ENCODE data around the gene FNDC3B.

FNDC3B gene

DNA sequence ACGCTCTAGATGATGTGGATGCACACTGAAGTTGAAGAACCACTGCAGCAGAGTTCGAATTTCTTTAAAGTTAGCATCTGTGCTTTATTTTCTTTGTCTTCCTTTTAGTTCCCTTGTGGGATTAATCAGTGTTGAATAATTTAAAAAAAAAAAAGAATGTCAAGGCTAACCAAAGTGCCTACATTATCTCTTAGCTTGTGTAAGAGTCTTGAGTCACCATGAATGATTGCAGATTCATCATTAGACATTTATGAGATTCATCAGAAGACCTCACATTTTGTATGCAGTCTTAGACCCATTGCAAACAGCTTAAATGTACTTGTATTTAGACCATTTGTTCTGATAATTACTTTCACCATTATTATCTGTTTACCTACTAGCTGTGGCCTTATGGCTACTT is 182.2 kb downstream of the FNDC3B start:
- Mint-ChIP-seq H3K4me1 (ENCODE audit: low read depth) (peaks cover 20% of the 10 kb centered on the region), H3K27me3 (no peaks in the 10 kb centered on the region), H3K9me3 (no peaks in the 10 kb centered on the region), H3K27ac (no peak overlapping the region), H3K4me3 (no peak overlapping the region), H3K36me3 (ENCODE audit: low read depth) (no peaks in the 10 kb centered on the region)
- DNase-seq = no peak

DNA sequence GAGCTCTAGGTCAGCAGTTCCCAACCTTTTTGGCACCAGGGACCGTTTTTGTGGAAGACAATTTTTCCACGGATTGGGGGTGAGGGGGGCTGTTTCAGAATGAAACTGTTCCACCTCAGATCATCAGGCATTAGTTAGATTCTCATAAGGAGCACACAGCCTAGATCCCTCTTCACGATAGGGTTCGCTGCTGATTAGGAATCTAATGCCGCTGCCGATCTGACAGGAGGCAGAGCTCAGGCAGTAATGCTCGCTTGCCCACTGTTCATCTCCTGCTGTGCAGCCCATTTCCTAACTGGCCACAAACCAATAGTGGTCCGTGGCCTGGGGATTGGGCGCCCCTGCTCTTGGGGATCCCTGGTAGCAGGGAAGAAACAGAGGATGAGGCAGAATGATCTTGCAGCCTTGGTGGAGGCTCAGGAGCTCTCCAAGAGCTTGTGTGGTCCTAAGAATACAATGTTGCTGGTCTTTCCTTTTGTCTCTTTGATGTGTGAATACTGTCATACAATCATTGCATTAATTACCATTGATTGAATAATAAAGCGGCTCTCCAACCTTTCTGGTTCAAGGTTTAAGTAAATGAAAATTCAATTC is 183.2 kb downstream of the FNDC3B start:
- H3K4me1 Mint-ChIP-seq (ENCODE audit: low read depth) = peaks cover 17% of the 10 kb centered on the region
- H3K27ac Mint-ChIP-seq = no peak overlapping the region
- no peak overlapping the region for H3K4me3 Mint-ChIP-seq
- no peak for DNase-seq
- H3K9me3 Mint-ChIP-seq = no peaks in the 10 kb centered on the region
- H3K27me3 Mint-ChIP-seq = no peaks in the 10 kb centered on the region
- peaks cover 9% of the 10 kb centered on the region for H3K36me3 Mint-ChIP-seq (ENCODE audit: low read depth)

DNA sequence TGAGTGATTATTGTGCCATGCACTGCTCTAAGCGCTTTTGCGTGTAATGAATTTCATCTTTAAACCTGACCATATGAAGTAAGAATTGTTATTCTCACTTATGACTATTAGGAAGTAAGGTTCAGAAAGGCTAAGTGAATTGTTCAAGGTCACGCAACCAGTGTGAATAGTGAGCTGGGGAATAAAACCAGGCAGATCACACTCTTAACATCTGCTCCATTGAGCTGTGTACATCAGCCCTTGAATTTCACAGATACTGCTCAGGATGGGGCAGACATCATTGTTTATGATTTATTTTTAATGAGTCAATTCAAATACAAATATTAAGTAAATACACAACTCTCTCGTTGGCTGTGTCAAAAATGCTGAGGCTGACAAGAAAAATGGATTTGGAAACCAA is 184.5 kb downstream of the FNDC3B start:
- Mint-ChIP-seq H3K4me1 (ENCODE audit: low read depth) (peaks cover 7% of the 10 kb centered on the region), H3K4me3 (no peak overlapping the region), H3K27ac (no peak overlapping the region), H3K36me3 (ENCODE audit: low read depth) (peaks cover 21% of the 10 kb centered on the region), H3K27me3 (no peaks in the 10 kb centered on the region), H3K9me3 (no peaks in the 10 kb centered on the region)
- no peak for DNase-seq

DNA sequence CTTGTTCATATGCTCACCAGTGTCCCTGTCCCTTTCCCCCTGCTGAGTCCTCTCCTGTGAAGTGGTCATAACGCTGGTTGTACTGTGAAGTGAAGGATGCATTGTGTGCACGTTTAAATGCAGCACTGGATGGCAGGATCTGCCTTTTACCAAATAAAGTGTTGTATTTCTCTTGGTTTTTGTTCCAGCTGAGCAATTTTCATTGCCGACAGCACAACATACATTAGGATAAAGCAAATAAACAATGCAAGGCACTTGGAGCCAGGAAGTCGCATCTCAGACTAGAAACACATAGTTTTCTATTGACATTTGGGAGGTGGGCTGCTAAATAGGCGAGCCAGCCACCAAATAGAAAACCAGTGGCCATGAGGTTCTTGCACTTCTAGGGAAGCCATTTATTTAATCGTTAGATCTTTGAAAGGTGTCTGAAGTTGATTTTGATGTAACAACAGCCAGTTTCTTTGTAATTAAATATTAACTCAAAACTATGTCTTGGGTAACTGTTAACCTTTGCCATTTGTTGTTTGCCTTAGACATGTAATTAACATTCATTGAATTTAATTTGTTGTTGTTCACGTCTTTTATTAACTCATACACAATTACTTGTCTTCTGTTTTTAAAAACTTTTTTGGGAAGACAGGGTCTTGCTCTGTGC is 185.3 kb downstream of the FNDC3B start:
- no peak overlapping the region for H3K4me3 Mint-ChIP-seq
- no peaks in the 10 kb centered on the region for H3K9me3 Mint-ChIP-seq
- no peaks in the 10 kb centered on the region for H3K27me3 Mint-ChIP-seq
- peaks cover 4% of the 10 kb centered on the region for H3K4me1 Mint-ChIP-seq (ENCODE audit: low read depth)
- DNase-seq = no peak
- H3K36me3 Mint-ChIP-seq (ENCODE audit: low read depth) = peaks cover 27% of the 10 kb centered on the region
- H3K27ac Mint-ChIP-seq = no peak overlapping the region

DNA sequence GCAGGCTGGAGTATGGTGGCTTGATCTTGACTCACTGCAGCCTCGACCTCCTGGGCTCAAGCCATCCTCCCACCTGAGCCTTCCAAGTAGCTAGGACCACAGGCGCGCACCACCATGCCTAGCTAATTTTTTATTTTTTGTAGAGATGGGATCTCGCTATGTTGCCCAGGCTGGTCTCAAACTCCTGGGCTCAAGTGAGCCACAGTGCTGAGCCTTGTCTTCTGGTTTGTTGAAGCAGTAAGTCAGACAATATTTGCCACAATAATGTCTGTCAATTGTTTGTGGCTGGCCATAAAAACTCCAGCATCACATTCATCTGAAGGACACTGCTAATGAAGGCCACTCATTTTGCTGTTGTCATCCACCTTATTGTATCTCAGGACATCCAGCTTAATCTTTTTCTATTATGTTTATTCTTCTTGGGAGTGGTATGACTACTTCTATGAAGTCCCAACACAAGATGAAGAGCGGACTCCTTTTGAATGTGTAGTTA is 185.9 kb downstream of the FNDC3B start:
- Mint-ChIP-seq H3K36me3 (ENCODE audit: low read depth) (peaks cover 29% of the 10 kb centered on the region), H3K4me1 (ENCODE audit: low read depth) (peaks cover 2% of the 10 kb centered on the region)

DNA sequence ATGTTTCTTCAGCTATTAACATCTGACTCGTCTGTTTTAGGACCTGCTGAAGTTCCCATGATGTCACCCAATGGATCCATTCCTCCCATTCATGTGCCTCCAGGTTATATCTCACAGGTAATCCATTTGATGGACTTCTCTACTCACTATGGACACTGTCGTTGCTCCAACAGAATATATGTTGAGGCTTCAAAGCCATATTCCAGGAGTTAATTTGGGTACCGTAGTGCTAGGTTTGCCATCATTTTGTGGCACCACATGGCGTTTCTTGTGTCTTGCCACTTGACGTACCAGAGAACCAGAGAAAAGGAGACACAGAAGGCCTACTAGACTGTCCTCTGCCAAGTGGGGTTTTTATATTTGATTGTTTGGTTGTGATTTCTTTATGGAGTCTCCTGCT is 187.5 kb downstream of the FNDC3B start:
- H3K4me3 Mint-ChIP-seq = no peak overlapping the region
- H3K4me1 Mint-ChIP-seq (ENCODE audit: low read depth) = no peaks in the 10 kb centered on the region
- peaks cover 36% of the 10 kb centered on the region for H3K36me3 Mint-ChIP-seq (ENCODE audit: low read depth)
- H3K9me3 Mint-ChIP-seq = no peaks in the 10 kb centered on the region
- no peaks in the 10 kb centered on the region for H3K27me3 Mint-ChIP-seq
- DNase-seq = no peak
- no peak overlapping the region for H3K27ac Mint-ChIP-seq

More for the DNA sequence above, 185.9 kb downstream of the FNDC3B start:
- no peaks in the 10 kb centered on the region for H3K27me3 Mint-ChIP-seq
- no peak overlapping the region for H3K27ac Mint-ChIP-seq
- DNase-seq = no peak
- H3K9me3 Mint-ChIP-seq = no peaks in the 10 kb centered on the region
- no peak overlapping the region for H3K4me3 Mint-ChIP-seq

DNA sequence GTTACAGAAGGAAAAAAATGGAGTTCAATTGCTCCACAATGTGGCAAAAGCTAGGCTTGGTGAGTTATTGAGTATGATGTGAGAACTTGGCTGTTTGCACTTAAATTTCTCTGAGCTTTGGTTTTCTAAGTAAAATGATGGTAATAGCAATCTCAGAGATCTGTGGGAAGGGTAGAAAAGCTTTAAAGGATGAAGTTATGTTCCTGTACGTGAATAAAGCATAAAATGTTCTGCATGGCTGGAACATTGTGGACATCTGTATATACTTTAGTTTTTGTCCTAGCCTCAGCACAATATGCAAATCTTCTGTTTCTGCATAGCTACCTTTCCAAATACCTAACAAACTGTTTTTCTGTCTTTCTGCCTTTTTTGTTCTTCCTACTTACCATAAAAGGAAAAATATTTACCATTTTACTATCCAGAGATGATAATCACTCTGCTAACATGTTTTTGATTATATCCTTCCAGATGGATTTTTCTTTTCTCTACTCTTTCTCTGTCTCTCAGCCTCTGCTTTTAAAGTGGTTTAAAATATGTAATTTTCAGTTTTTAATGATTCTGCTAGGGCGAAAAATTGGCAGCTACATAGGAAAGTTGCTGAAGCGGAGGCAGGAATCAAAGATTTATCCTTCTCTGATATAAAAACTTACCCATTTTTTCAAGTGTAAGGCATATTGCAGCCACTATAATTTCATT is 188.1 kb downstream of the FNDC3B start:
- H3K4me3 Mint-ChIP-seq = no peak overlapping the region
- H3K27ac Mint-ChIP-seq = no peak overlapping the region
- H3K4me1 Mint-ChIP-seq (ENCODE audit: low read depth) = no peaks in the 10 kb centered on the region
- peaks cover 38% of the 10 kb centered on the region for H3K36me3 Mint-ChIP-seq (ENCODE audit: low read depth)
- H3K27me3 Mint-ChIP-seq = no peaks in the 10 kb centered on the region
- H3K9me3 Mint-ChIP-seq = no peaks in the 10 kb centered on the region
- DNase-seq = no peak

DNA sequence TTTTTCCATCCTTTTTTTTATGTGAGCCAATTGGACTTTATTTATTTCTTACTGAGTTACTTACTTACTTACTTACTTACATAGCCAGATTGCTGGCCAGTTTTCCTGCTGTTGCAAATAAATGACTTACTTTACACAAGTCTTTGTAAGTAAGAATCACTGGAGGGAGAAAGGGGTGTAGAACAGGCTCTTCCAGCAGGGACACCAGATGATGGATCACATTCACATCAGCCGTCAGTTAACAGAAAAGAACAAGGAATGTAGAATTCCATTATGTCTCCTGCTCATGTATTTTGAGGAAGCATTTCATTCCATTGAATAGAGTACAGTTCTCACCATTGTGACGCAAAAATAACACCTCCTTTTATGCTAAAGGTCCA is 188.6 kb downstream of the FNDC3B start:
- Mint-ChIP-seq H3K4me3 (no peak overlapping the region), H3K4me1 (ENCODE audit: low read depth) (no peaks in the 10 kb centered on the region), H3K27ac (no peak overlapping the region), H3K27me3 (no peaks in the 10 kb centered on the region), H3K9me3 (no peaks in the 10 kb centered on the region), H3K36me3 (ENCODE audit: low read depth) (peaks cover 38% of the 10 kb centered on the region)
- no peak for DNase-seq

DNA sequence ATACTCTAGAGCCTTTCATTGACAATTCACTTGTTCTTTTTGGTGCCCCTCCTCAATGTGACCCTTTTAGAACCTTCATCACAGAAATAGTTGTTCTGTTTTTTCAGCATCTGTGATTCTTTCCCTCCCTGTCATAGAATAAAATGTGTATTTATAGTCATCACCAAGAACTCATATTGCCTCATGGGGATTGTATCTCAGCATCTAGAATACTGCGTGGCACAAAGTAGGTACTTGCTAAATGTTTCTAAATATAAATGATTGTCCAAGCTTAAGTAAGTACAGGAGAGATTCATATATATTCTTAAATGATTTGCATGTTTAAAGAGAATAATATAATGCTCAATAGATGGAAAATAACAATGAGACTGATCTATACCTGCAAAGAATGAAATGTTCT is 190.1 kb downstream of the FNDC3B start:
- Mint-ChIP-seq H3K9me3 (no peaks in the 10 kb centered on the region), H3K27me3 (no peaks in the 10 kb centered on the region), H3K36me3 (ENCODE audit: low read depth) (peaks cover 38% of the 10 kb centered on the region), H3K4me1 (ENCODE audit: low read depth) (no peaks in the 10 kb centered on the region), H3K4me3 (no peak overlapping the region), H3K27ac (no peak overlapping the region)
- no peak for DNase-seq

DNA sequence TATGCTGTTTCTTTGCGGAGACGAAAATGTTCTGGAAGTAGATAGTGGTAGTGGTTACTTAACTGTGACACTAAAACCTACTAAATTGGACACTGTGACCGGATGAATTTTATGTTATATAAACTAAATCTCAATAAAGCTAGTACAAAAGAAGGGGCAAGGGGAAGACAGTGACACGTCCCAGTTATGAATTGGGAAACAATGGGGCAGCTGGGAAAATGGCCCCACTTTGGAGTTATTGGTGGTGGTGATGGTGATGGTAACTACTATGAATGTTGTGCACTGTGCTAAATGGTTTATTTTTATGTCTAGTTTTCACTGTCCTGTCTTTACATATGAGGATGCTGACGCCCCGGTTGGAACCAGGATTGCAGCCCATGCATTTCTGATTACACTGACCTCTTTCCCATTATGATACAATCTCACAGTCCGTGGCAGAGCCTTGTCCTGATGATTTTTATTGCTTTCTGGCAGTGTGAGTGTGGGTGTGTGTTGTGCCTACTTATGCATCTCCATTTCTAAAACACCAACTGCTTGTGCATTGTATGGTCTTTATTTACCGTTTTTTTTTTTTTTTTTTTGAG is 192.0 kb downstream of the FNDC3B start:
- Mint-ChIP-seq H3K27me3 (no peaks in the 10 kb centered on the region), H3K9me3 (no peaks in the 10 kb centered on the region), H3K4me1 (ENCODE audit: low read depth) (no peaks in the 10 kb centered on the region), H3K4me3 (no peak overlapping the region), H3K36me3 (ENCODE audit: low read depth) (peaks cover 38% of the 10 kb centered on the region), H3K27ac (no peak overlapping the region)
- DNase-seq = no peak

DNA sequence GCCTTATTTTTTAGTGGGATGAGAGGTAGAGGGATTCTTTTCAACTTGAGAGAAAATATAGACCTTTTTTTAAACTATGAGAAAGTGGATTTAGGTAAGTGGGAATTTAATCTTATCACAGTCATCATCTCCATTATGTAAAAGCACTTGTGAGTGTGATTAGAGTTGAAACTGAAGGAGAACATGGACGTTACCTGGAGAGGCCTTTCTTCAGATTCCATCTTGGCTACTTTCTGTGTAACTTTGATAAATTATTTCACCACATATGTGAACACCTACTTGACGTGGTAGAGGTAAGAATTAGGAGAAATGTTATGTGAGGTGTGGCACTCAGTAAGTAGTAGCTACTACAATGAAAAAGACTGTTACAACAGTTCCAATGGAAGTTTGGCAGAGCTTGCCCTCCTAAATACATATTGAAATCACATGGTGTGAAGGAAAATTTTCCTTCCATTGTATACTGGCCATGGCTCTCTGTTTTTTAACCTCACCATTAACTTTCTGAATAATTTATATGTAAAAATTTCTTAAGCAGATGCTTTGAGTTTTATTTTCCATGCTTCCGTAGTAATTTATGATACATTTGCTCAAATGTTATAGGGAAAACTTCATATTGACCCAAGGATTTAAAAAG is 193.3 kb downstream of the FNDC3B start:
- no peak for DNase-seq
- Mint-ChIP-seq H3K27ac (no peak overlapping the region), H3K4me1 (ENCODE audit: low read depth) (no peaks in the 10 kb centered on the region), H3K4me3 (no peak overlapping the region), H3K36me3 (ENCODE audit: low read depth) (peaks cover 28% of the 10 kb centered on the region), H3K9me3 (no peaks in the 10 kb centered on the region), H3K27me3 (no peaks in the 10 kb centered on the region)

DNA sequence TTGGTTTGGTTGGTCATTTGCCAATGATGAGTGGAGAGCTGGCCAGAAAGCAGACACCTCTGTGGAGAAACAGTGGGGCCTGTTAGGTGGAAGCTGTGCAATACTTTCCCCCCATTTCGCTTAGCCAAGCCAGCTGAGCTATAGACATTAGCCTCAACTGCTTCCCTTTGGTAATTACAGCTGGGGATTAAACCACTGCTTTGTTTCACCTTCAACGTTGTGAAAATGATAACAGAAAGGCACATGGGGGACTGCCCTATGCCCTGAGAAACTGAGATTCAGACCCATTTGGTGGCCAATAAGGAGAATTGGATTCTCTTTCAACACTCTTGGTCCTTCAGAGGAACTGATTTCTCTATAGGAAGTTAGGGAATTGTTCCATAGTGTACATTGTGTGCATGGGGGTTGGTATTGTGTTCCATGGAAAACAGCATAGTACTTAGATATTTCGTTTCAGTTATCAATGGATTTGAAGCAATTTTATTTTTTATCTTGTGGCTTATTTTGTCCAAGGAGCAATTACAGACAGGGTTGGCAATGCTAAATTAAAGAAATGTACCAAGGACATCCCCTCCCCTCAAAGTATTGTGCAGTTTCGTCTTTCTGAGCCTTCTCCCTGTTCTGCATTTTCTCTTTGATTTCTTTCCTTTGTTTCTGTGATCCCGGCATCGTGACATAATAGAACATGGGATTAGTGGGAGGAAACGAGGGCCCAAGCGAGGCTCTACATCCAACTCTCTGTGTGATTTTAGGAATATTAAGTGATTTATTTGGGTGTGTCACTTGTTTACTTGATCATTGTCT is 194.3 kb downstream of the FNDC3B start:
- H3K9me3 Mint-ChIP-seq = no peaks in the 10 kb centered on the region
- H3K36me3 Mint-ChIP-seq (ENCODE audit: low read depth) = peaks cover 19% of the 10 kb centered on the region
- no peaks in the 10 kb centered on the region for H3K4me1 Mint-ChIP-seq (ENCODE audit: low read depth)
- no peak overlapping the region for H3K27ac Mint-ChIP-seq
- H3K4me3 Mint-ChIP-seq = no peak overlapping the region
- H3K27me3 Mint-ChIP-seq = no peaks in the 10 kb centered on the region
- no peak for DNase-seq

DNA sequence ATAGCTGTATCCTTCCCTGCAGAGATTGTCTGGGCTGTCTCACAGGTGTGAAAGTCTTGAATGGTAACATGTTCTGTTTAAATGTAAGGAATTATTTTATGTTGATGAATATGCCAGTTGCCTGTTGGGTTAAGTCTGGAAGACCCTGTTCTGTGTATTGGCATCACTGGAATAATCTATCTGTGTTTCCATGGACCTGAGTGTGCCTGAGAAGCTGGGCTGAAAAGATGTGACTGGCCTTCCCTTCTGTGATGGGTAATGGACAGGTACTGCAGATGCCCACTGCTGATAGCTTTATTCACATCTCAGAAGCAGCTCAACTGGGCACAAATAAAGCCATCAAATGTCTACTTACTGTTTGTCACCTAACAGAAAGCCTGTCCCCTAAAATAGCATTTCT is 196.3 kb downstream of the FNDC3B start:
- Mint-ChIP-seq H3K4me1 (ENCODE audit: low read depth) (no peaks in the 10 kb centered on the region), H3K27me3 (no peaks in the 10 kb centered on the region), H3K27ac (no peak overlapping the region), H3K9me3 (peaks cover 3% of the 10 kb centered on the region), H3K36me3 (ENCODE audit: low read depth) (peaks cover 19% of the 10 kb centered on the region), H3K4me3 (no peak overlapping the region)
- DNase-seq = no peak
